ENCODE results near the gene ARHGAP24. TPM values are rescaled to one million over a fixed set of nuclear protein-coding genes. Genes with fewer than 3 reads are reported as not detected.
A peak's percentile ranks its signal among the peaks of the same experiment; 100 is the strongest.

ARHGAP24 gene
- total RNA-seq, 1 donor, result 56.6 TPM

DNA sequence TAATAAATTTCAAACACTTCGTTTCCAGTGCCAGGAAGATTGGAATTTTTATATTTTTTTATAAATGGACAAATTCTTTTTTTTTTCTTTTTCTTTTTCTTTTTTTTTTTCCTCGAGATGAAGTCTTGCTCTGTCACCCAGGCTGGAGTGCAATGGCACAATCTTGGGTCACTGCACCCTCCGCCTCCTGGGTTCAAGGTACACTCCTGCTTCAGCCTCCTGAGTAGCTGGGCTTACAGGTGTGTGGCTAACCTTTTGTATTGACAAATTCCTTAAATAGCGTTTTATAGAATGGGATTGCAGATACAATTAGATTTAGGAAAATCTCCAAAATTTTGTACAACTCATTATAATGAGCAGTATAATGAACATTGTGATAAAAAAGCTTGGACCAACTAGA, 328.9 kb downstream of the ARHGAP24 start:
- no peak for DNase-seq (ENCODE audit: low read depth)
- no peak overlapping the region for H3K4me3 ChIP-seq (ENCODE audit: low read depth, low read length)
- TF ChIP-seq CTCF (IDR thresholded peaks at IDR 0.05; ENCODE audit: insufficient read depth, low read depth, low read length), result no peak

GRCh38 chr4:85805891-85806290, 330.9 kb downstream of the ARHGAP24 start:
- DNase-seq (ENCODE audit: low read depth), result no peak
- H3K4me3 ChIP-seq (ENCODE audit: low read depth, low read length), result no peak overlapping the region
- TF ChIP-seq CTCF (IDR thresholded peaks at IDR 0.05; ENCODE audit: insufficient read depth, low read depth, low read length), result no peak

- no peak for TF ChIP-seq CTCF (IDR thresholded peaks at IDR 0.05; ENCODE audit: insufficient read depth, low read depth, low read length)
- H3K4me3 ChIP-seq (ENCODE audit: low read depth, low read length), result no peak overlapping the region
- no peak for DNase-seq (ENCODE audit: low read depth)
Observed at GRCh38 chr4:85806334-85806733, 331.4 kb downstream of the ARHGAP24 start.

- DNase-seq (ENCODE audit: low read depth), result peak; percentile 62
- no peak for TF ChIP-seq CTCF (IDR thresholded peaks at IDR 0.05; ENCODE audit: insufficient read depth, low read depth, low read length)
- H3K4me3 ChIP-seq (ENCODE audit: low read depth, low read length), result no peak overlapping the region
Observed at GRCh38 chr4:85807247-85807950, 332.4 kb downstream of the ARHGAP24 start.

GRCh38 chr4:85808104-85808503, 333.2 kb downstream of the ARHGAP24 start:
- TF ChIP-seq CTCF (IDR thresholded peaks at IDR 0.05; ENCODE audit: insufficient read depth, low read depth, low read length), result no peak
- no peak for DNase-seq (ENCODE audit: low read depth)
- no peak overlapping the region for H3K4me3 ChIP-seq (ENCODE audit: low read depth, low read length)

DNA sequence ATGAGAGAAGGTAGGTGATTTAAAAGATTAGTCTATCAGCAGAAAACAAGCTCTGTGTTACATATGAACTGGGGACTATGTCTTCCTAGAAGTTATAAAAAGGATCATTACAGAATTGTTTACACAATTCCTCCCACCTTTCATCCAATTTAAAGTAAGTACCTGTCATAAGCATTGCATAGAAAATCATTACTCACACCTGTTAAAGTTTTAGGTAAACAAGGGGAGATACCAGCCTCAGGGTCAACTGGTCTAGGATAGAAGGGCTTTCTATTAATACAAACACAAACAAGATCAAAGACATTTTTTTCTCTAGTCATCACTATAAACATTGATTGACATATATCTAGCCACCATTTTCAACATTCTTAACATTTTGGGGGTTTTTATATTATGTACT, 333.9 kb downstream of the ARHGAP24 start:
- no peak for TF ChIP-seq CTCF (IDR thresholded peaks at IDR 0.05; ENCODE audit: insufficient read depth, low read depth, low read length)
- no peak overlapping the region for H3K4me3 ChIP-seq (ENCODE audit: low read depth, low read length)
- no peak for DNase-seq (ENCODE audit: low read depth)

DNA sequence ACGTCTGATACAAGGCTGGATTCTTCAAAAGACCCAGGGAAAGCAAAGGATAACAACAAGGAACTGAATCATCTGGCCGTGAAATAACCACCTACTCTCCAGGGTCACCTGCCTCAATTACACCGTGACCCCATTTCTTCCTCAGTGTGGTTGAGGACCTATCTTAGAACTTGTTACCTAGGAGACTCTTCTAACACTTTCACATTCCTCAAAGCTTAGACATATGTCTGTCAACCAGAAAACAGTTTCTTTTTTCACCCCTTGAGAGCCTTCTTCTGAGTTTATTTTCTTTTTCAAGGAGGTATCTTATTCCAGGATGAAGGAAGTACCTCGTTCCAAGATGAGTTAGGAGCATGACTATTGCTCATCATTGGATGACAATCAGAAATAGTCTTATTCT, 337.8 kb downstream of the ARHGAP24 start:
- no peak overlapping the region for H3K4me3 ChIP-seq (ENCODE audit: low read depth, low read length)
- DNase-seq (ENCODE audit: low read depth), result no peak
- no peak for TF ChIP-seq CTCF (IDR thresholded peaks at IDR 0.05; ENCODE audit: insufficient read depth, low read depth, low read length)
